Smooth muscle cell of the brain vasculature (primary cell): Measurements from ENCODE around the gene CHML.

Experiments
- DNase-seq: peaks from one replicate; pipeline ENCODE4 v3.0.0-alpha.2; 2012; ENCODE audit warnings: low read depth, low spot score

Gene CHML

DNA sequence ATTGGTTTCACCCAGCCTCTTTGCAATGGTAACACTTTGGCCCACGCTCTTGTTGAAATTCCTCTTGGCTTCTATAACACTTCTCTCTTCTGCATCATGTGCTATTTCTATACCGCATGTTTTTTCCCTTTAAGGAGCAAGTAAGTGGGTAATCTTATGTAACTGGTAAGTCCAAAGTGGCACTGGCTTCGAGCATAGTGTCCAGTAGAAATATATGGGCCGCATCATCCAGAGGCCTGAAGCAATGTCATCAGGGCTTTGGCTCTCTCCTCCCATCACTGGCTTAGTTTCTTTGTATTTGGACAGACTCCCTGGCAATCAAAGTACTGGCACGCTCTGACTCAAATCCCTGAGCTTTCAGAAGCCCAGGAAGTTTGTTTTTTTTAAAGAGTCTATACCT is 17.5 kb downstream of the CHML start:
- no peak for DNase-seq

DNA sequence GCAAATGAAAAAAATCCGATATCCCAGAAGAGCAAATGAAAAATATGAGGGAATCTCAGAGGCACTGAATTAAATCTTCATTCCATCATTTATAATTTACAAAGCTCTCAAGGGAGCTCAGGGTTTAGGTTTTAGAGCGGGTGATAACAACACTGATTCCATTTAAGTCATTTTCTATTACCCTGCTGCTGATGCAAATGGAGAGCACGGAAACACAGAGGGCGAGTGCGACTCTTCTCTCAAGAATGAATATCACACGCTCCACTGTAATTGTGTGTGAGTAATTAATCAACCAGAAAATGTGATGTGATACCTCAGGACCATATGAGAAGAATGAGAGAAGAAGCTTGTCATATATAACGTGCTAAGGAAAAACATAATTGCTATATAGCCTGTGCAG is 22.7 kb downstream of the CHML start:
- no peak for DNase-seq

DNA sequence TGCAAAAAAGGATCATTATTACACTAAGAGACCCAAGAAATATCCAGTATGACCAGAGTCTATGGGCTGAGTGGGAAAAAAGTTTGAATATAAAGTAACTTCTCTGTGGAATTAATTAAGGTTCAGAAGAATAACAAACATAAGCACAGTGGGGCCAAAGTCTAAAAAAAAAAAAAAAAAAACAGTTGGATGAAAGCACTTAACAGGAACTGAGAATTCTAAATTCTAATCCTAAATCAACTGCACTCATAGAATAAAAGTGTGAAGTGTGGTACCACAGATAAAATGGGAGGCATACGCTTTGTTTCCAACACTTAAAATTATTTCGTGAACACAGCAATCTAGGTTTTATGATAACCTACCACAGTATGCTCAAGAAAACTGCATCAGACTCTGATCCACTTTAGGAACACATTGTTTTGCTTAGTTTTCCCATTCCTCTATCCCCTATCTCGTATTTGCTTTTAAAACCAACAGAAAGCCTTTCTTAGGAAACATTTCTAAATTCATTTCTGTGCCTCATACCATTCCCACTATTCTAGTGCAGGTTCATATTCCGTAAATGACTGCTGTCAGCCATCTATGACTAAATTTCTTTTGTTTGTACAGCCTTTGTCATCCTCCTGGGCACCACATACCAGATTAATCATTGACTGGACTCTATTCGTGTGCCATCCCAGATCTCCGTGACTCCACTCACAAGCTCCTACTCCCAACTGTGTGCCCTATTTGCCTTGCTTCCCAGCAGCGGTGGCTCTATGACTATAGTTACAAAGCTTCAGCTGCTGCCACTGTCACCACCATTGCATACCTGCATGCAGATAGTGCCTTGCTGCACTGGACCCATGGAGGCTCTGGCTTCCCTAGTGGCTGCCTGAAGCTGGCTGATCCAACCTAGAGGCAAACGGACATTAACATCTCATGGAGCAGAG is 24.9 kb downstream of the CHML start:
- no peak for DNase-seq

DNA sequence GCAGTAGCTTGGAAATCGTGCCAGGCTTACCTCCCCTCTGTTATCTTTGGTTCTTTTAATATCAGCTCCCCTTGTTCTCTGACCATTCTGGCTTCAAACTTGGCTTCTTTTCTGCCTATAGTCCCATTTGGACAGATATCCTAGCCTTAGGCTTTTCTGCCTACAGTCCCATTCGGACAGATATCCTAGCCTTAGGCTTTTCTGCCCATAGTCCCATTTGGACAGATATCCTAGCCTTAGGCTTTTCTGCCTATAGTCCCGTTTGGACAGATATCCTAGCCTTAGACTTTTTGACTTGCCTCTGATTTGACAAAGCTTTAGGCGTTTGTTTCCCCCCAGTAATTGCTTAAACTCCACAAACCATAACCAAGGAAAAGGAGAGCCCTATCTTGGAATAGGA is 25.6 kb downstream of the CHML start:
- no peak for DNase-seq

DNA sequence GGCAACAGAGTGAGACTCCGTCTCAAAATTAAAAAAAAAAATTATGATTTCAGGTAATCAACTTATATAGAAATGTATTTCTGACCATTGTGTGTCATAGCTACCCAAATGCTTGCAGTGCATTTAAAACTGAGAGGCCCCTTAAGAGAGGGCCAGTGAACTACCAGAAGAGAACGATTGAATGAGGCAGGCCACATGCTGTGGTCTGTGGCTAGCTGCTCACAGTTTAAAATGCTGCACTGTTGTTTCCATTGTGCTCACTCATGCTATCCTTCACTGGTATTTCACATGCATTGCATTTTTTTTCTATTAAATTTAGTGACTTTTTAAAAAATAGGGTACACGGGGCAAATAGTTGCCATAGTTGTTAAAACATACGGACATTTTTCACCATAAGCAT is 26.0 kb downstream of the CHML start:
- DNase-seq, result no peak

DNA sequence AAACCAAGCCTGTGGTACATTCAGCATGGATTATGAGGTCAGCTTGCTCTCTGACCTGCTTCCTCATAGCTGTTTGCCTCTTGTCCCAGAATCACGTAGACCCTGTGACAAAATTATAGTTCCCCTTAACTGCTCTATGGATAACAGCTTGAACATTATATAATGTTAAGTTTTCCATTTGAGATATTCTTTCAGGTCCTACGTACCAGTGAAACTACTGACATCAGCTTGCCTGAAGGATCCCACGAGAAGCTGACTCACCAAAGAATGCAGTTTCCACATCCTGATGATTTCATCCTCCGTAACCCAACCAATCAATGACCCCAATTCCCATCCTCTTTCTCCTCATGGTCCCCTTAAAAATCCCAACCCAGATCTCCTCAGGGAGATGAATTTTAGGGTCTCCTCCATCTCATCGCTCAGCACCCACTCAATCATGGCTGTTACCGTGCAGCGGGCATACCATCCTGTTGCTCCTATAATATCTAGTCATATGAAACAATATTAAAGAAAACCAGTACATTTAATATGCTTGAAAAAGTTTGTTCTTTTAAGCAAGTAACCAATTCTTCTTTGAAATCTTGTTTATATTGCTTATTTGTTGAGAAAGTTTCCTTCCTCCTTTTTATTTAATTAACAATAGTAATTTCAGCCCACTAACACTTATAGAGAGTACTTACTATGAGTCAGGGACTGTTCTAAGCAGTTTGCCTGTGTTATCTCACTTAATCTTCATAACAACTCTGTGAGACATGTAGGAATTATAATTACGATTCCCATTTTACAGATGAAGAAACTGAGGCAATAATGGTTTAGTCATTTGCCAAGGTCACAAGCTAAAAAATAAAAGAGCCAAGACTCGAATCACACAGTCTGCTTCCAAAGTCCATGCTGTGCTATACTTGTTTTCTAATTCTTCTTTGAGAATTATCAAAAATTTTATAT is 27.4 kb downstream of the CHML start:
- DNase-seq, result peak; percentile 40

DNA sequence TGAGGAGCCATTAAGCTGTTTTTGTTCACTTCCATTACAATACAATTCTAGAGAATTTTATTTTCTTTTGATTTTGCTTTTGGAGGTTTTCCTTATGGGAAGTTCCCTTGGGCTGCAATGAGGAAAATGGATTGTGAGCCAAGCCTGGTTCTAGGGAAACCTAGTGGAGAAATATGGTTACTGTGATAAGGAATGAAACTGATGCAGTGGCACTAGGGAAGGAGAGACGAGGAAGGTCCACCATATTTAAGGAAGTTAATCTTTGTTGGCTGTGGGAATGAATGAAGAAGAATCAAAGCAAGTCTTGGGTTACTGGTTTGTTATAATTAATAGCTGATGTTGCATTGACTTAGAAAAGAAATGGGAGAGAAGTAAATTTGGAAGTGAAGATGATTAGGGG is 28.4 kb downstream of the CHML start:
- no peak for DNase-seq

DNA sequence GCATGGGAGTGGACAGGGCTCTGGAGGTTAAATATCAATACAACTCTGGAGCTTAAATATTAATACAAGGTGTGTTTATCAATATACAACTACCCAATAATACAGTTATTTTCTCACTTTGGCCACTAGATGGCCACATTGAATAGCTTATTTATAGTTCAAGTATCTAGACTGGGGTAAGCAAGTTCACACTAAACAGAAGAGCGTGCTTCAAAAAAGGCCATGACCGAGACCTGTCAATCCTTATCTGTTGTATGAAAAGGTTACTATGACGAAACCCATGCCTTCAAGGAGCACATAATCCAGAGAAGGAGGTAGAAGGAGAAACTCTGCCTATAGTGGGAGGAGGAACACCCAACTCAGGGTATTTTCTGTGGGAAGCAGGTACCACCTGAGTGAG is 29.1 kb downstream of the CHML start:
- no peak for DNase-seq

DNA sequence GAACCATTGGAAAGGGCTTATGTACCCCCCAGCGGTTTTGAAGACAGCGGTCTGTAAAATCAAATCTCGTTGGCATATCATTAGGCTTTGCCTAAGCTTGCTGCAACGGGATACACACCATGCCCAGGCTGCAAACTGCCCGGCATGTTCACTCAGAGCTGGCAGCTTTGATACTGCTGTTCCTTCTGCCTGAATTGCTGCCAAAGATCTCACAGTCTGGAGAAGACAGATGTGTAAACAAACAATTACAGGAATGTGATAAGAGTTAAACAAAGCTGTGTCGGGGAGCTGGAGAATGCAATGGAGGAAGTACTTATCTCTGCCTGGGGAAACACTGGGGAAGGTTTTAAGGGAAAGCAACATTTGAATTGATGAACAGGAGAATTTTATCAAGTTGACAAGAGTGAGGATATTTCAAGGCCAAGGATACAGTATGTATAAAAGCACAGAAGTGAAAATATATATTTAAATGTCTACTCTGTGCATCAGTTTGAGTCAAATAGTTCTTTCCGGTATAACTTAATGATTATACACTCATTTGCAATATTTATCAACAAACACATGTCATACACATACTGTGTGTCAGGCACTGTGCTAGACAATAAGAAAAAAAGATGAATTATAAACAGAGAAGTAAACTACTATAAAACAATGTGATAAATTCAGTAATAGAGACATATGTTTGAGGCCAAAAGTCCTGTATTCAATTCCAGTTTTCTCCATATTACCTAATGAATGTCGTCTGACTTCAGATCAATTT is 29.9 kb downstream of the CHML start:
- DNase-seq, result no peak

DNA sequence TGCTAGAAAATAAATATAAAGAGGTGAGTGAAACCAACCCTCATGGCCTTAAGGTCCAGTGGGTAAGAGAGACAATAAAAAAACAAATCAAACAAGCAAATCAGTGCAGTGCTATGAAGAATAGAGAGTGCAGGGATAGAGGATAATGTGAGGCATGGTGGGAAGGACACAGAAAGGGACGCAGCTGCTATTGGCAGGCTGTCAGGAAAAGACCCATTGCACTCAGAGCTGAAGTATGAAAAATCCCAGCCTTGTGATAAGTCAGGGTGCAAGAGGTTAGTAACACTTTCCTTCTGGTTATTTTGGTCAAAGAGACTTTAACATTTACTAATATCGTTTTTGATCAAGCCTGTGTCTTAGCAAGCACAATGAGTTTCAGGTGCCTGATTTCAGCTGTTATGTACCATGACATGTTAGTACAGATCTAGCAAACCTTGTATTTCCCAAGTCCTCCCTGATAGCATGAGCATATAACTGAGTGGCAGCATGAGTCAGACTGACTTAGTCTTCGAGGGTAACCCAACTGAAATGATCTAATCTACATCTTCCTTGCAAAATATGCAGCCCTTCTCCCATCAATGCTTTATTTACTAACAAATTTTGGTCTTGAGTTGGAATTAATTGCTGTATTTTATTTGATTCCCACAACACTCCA is 31.7 kb downstream of the CHML start:
- DNase-seq, result no peak

DNA sequence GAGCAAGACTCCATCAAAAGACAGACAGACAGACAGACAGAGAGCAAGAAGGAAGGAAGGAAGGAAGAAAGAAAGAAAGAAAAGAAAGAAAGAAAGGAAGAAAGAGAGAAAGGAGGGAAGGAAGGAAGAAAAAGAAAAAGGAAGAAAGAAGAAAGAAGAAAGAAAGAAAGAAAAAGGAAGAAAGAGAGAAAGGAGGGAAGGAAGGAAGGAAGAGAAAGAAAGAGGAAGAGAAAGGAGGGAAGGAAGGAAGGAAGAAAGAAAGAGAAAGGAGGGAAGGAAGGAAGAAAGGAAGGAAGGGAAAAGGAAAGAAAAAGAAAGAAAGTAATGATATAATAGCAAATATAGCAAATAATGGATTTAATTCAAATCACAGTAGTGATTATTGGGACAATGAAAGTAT is 32.7 kb downstream of the CHML start:
- no peak for DNase-seq

DNA sequence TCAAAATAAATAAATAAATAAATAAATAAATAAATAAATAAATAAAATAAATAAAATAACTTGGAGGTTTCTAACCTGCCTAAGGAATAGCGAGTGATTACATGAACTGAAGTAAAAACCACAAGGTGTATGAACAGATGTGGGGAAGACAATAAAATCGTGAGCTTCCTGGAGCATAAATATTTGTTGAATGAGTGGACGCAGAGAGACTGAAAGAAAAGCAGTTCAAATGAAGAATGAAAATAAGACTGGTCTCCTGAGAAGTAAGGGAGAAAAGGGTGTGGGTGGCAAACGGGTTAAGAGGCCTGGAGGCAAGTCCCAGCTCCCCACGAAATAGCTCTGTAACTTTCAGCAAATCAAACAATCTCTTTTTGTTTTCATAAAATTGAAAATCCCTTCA is 33.6 kb downstream of the CHML start:
- no peak for DNase-seq

DNA sequence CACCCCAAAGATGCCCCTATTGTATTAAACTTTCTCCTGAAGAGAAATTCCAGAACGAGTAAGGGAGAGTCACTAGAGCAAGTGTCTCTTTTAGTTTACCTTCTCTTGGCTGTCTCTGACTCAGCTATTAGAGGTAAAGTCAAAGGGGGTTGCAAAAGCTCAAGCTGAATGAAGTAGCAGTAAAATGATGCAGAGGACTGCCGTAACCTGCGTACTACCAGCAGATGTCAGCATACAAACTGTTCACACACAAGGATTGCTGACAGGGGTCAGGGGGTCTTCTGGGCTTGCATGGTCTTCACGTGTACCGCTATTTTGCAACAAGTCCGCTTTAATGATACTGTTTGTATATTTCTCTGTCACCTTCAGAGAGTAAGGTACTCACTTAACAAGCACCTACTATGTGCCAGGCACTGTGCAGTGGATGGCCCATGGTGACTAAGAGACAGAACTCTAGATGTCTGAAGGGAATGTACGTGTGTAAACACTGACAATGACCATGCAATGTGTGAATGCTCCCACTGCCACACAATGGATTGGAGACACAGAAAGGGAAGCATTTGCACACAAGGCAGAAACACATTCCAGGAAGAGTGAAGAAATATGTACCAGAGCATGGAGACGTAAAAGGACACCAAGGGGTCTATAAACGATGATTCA is 34.9 kb downstream of the CHML start:
- DNase-seq, result no peak

DNA sequence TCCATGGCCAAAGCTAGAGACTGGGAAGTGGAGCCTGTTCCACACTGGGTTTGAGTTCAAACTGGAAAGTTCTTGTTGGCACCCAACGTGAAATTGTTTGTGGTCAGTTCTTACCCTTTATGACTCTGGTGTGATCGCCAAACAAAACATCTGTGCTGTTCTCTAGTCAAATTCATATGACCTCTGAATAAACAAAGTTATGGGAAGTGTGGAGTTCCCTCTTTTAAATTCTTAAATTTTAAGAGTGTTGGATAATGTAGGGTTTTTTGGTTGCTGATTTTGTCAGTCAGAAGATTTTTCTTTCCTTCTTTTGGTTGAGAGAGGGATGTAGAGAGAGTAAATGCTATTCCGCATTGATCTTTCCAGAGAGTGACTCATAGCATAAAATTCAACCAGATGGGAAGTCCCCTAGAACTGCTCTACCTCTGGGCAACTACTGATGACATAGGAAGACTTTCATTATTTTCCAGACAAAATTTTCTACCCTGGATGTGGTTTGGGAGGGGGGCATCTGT is 36.4 kb downstream of the CHML start:
- DNase-seq, result peak; percentile 36

DNA sequence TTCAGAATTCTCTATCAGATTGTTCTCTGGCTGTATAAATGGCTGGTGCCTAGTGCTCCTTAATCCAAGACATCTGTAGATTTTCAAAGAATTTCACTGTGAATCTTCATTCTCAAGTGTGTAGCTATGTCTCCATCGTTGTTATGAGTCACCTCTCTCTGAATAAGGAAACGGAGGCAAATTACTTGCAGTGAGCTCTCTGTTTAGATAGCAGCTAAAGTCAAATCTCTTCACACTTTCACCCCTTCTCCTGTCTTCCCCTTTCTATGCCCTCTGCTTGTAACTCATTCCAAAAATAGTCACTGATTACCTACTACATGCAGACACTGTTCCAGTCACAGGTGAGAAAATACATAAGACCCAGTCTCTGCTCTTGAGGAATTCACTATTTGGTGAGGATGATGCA is 39.7 kb downstream of the CHML start:
- DNase-seq, result no peak

DNA sequence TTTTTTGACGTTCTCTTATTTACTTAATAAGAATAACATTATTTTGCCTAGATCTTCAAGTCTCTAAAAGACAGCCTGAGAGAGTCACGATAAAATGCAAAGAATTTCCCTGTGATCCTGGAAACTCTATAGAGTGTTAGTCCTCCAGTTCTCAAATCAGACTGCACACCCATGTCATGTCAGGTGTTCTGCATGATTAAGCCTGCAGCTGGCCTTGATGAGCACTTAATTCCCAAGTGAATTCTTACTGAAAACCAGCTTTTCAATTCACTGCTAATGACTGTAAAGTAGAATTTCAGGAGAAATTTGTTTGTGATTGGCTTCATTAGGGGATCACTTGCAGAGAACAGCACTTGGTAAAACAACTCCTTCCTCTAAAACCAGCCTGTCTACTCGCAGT is 41.9 kb downstream of the CHML start:
- DNase-seq, result no peak

DNA sequence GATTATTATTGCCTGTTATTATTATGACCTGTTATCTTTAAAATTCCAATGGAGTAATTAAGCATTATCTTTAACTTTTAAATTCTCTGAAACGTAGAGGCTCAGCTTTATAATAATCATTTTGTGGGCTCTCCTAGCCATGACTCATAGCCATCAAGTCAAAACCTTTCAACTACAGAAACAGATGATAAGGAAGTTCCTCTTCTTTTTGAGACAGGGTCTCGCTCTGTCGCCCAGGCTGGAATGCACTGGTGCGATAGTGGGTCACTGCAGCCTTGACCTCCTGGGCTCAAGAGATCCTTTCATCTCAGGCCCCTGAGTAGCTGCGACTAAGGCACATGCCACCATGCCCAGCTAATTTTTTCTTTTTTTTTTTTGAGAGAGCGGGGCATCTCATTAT is 43.5 kb downstream of the CHML start:
- DNase-seq, result no peak

DNA sequence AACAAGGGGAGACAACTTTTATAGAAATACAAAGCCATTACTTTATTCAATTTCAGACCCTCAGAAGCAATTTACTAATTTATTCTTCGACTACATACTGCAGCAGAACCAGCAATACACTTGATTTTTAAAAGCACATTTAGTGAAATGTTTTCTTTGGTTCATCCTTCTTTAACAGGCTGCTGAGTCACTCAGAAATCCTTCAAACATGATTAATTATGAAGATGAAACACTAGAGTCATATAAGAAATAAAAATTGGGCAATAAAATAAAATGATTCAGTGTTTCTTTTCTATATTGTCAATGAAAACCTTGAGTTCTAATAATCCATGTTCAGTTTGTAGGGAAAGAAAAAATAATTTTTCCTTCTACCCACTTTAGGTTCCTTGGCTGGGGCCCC is 47.0 kb downstream of the CHML start:
- no peak for DNase-seq

DNA sequence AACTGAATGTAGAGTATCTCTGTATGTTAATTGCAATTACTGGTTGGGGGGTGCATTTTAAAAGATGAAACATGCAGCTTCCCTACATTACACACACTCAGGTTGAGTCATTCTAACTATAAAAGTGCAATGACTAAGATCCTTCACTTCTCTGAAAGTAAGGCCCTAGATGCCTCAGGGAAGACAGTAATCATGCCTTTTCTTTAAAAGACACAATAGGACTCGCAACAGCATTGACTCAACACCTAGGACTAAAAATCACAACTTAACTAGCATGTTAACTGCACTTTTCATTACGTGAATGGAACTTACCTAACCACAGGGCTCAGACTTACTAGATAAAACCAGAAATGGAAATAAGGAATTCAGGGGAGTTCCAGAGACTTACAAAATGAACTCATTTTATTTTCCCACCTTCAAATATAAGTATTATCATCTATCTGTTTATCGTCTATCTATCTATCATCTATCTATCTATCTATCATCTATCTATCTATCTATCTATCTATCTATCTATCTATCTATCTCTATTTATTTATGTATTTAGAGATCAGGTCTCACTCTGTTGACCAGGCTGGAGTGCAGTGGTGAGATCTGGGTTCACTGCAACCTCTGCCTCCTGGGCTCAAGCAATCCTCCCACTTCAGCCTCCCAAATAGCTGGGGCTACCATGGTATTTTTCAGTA is 47.8 kb downstream of the CHML start:
- DNase-seq, result no peak

DNA sequence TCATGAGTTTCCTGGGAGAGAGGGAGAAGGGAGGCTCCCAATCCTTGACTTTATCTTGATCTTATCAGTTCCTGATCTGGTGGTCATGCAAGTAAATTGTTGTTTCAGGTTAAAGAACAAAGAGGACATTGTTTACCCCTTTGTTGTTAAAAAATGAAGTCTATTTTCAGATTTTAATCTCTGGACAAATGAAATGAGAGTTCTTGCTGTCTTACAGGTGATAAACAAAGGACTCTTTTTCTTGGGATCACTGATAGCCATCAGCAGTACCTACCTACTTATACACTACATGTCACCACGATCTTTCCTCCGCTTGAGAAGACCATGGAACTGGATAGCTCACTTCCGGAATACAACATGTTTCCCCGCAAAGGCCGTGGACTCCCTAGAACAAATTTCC is 48.4 kb downstream of the CHML start:
- DNase-seq, result no peak
